Activated gamma-delta T cell treated with anti-CD3 and anti-CD28 coated beads, Interleukin-2, amount 50 U/mL, for 16 hours (primary cell): ENCODE data around the gene HS2ST1.
"Not testable (repeated sequence)": the region's sequence is repeated elsewhere in the genome, so short reads cannot be mapped to it uniquely, and the experiment has no call there.

ENCODE experiments used
- DNase-seq: peaks from one replicate; pipeline ENCODE4 v3.0.0-alpha.2; 2020; ENCODE audit warnings: low read depth

The HS2ST1 gene

GRCh38 chr1:87066708-87067107 lies 152.3 kb downstream of the HS2ST1 start:
- not testable (repeated sequence) for DNase-seq

DNA sequence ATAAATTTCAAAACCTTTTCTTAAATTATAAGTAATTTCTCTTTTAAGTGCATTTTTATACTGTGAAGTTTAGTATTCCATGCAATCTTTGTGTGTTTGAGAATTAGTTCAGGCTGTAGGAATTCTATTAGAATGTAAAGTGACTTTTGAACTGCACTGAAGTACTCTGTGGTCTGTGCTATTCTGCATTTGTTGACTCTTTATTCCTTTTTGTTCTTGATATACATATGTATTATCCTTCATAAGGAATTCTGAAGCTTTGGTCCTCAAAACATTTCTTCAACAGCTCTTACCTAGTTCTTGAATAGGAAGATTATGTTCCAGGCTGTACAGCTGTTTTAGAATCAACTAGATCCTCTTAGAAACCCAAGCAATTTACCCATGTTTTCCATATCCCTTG lies 158.0 kb downstream of the HS2ST1 start:
- no peak for DNase-seq

- DNase-seq, result no peak
Observed at GRCh38 chr1:87072904-87073303, 158.5 kb downstream of the HS2ST1 start.

- DNase-seq, result no peak
Observed at GRCh38 chr1:87074001-87074795, 159.8 kb downstream of the HS2ST1 start.

GRCh38 chr1:87077959-87078639 lies 163.7 kb downstream of the HS2ST1 start:
- no peak for DNase-seq

DNA sequence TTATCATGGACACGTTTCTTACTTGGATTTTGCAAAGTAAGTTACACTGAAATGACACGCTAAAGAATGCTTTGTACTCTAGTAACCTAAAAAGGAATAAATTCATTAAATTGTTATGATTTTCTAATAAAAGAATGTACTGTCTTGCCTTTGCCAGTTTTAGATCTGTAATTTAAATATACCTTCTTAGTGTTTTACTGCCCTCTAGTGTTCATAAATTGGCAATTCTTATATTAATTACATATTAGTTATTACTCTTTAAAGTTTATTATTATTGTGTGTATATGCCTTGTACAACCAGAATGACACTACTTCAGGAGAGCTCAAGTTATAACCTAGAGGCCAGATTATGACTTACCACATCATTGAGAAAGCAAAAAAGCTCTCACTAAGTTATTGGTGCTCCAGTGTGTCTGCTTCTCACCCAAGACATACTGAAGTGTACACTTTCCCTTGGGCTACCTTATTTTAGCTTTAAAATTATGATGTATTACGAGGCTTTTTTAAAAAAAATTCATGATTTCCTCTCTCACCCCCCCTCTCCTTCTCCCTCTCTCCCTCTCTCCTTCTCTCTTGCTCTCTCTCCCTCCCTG lies 169.9 kb downstream of the HS2ST1 start:
- no peak for DNase-seq

DNA sequence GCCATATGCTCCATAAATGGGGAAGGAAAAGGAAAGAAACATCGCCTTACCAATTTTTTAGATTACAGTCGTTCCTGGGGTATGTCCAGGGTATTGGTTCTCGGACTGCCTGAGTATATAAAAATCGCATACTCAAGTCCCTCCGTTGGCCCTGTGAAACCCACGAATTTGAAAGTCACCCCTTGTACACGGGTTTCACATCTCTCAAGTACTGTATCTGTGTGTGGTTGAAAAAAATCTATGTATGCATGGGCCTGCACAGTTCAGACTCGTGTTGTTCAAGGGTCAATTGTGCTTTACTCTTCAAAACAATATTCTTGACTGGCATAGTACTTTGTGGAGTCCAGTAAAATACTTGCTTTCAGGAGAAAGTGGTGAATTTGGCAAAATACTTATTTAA lies 171.7 kb downstream of the HS2ST1 start:
- no peak for DNase-seq

GRCh38 chr1:87089070-87089736 lies 174.8 kb downstream of the HS2ST1 start:
- DNase-seq, result no peak

DNA sequence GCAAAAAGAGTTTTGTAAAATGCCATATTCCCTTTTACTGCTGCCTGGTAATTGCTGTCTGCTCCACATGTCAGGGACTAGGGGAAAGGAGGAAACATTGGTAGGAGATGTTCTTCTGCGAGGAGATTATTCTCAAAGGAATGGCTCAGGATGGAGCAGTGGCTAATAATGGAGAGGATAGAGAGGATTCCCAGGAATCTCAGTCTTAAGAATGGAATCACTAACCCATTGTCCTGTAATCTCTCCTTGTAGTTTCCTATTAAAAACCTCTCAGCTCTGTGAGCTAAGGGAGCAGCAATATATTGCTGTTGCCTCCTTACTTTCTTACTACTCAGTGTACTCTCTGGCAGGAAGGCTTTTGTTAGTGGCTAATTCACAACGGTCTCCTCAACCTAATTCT lies 175.4 kb downstream of the HS2ST1 start:
- DNase-seq, result no peak

DNA sequence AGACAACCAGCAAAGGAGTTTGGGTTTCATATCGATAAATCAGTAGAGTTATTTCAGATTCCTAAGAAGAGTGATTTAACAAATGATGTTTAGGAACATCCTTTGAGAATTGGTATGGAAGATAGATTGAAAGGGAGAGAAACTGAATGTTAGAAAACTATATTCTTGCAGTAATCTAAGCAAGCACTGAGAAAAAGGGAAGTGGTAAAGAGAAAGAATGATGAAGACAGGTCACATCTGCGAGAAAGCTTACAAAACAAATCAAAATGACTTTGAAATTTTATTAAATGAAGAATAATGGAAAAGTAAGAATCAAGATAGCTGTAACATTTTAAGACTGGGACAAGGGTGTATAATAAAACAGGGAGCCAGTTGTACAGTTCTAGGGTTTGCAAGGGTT lies 177.0 kb downstream of the HS2ST1 start:
- DNase-seq, result no peak

DNA sequence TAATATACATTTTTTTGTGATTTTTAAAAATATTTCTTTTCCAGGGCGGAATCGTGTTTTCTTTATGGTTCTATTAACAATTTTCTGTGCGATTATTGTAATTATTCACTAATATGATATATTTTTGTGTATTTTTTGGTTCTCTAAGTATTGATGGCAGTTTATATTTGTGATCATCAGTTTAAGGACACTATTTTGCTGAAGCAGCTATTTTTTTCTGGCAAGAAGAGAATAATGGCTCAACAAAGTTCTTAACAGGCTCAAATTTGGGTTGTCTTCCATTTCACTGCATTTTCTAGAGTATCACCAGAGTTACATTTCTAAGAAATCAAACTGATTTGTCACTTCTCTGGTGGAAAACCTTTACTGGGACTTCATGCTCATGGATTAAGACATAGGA lies 178.4 kb downstream of the HS2ST1 start:
- no peak for DNase-seq

DNA sequence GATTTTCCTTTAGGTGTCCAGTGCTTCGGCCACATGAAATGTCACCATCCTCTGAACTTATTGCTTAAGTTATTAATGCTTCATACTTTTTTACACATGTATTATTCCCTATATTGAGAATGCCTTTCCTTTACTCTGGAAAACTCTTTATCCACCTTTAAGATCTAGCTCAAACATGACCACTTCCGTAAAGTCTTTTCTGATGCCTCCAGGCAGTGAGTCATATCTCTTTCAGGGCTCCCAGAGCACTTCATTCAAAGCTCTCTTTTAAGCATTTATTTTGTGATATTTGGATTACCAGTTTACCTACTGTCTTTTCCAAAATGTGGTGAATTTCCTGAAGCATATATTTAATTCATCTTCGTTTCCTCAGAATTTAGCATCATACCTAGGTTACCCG lies 178.9 kb downstream of the HS2ST1 start:
- no peak for DNase-seq

DNA sequence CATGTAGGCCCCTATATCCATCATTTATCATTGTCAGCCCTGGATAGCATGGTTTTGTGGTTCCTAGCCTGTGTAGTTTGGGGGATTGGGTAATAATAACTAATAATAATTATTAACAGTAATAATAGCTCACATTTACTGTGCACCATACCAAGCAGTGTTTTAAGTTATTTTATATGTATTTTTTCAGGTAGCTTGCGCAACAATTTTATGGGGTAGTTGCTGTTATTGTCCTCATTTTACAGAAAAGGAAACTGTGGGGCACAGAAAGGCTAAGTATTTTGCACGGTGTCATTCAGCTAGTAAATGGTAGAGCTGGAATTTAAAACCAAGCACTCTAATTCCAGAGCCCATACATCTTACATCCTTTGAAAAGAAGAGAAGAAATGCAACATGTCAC lies 179.8 kb downstream of the HS2ST1 start:
- DNase-seq, result no peak

- no peak for DNase-seq
Observed at GRCh38 chr1:87100271-87100670, 185.8 kb downstream of the HS2ST1 start.

DNA sequence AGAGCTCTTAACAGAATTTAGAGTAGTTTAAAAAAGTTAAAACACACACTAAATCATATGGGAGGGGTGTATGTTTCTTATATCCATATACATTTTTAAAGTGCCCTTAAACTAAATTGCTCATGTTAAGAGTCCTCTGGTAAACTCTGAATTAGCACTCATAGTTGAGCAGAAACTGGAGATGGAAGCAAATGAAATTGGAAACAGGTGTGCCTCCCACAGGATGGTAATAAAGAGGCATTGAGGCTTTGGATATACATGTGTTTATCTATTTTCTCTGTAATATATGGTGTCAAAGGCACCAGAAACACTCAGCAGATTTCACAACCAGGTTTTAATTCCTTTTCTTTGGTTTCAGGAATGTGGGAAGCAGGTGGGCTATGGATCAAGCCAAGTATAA lies 188.6 kb downstream of the HS2ST1 start:
- no peak for DNase-seq

- no peak for DNase-seq
Observed at GRCh38 chr1:87104140-87104539, 189.7 kb downstream of the HS2ST1 start.

GRCh38 chr1:87104945-87105344 lies 190.5 kb downstream of the HS2ST1 start:
- DNase-seq, result no peak

GRCh38 chr1:87106144-87106543 lies 191.7 kb downstream of the HS2ST1 start:
- DNase-seq, result no peak

DNA sequence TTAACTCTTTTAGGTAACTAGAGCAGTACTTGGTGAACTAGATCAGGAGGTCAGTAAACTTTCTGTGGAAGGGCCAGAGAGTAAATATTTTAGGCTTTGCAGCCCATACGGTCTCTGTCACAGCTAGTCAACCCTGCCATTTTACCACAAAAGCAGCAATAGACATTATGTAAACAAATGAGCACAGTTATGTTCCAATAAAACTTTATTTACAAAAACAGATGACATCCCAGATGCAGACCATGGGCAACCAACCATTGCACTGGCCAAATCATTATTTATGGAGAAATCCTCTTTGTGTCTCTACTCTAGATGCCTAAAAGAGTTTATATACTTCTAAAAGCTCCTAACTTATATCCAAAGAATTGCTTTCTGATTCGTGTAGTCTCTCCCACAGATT lies 192.4 kb downstream of the HS2ST1 start:
- no peak for DNase-seq

- no peak for DNase-seq
Observed at GRCh38 chr1:87108228-87108627, 193.8 kb downstream of the HS2ST1 start.

GRCh38 chr1:87108814-87109411 lies 194.5 kb downstream of the HS2ST1 start:
- DNase-seq, result no peak

DNA sequence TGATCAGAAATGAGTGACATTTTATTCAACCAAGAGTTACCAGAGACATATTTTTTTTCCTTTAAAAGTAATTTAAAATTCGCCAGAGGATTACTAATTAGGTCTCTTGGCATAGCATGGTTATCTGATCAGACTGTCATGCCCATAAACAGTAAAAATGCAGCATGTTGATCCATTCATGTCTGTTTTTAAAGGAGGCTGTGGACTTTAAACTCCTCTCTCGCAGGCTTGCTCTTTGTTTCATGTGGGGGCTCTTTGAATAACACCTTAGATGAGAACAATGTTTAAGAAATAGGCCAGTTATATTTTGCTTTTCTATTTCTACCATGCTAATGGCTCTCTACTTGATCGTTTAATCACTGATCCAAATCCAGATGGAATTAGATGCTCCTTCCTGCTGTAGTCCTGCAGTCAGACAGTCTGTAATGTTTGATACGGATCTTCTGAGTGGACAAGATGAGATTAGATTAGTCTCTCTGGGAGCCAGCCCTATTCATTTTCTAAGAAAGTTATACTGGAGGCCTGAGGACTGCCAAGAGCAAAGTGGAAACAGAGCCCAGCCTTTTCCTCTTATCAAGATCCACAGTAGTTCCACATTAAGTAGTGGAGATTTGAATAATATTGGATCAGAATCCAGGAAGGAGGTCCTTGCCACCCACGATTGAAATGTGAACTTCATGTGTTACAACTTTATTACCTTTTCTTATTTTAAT lies 197.4 kb downstream of the HS2ST1 start:
- no peak for DNase-seq
